Immature natural killer cell (primary cell): ENCODE results near the gene MEGF8. TPM values are rescaled to one million over a fixed set of nuclear protein-coding genes. Genes with fewer than 3 reads are reported as not detected.

Experiments used
- DNase-seq, 3 donors: peaks; one replicate each; pipeline ENCODE4 v3.0.0; 2022; ENCODE audit warnings: mixed read lengths in 1 of 3
- H3K27ac Mint-ChIP-seq, 6 donors: one replicate each; pipeline ENCODE4 v1.8.0; 2020; ENCODE audit warnings: mixed read lengths in 6 of 6, mild to moderate bottlenecking in 5 of 6, inconsistent platforms in 4 of 6, moderate library complexity in 3 of 6
- H3K27me3 Mint-ChIP-seq, 3 donors: one replicate each; pipeline ENCODE4 v1.8.0; 2020 to 2021; ENCODE audit warnings: low read depth in 3 of 3, mild to moderate bottlenecking in 3 of 3, mixed read lengths in 3 of 3, moderate library complexity in 3 of 3, inconsistent platforms in 1 of 3
- H3K36me3 Mint-ChIP-seq, 3 donors: one replicate each; pipeline ENCODE4 v1.8.0; 2020; ENCODE audit warnings: mixed read lengths in 3 of 3, inconsistent platforms in 2 of 3, mild to moderate bottlenecking in 2 of 3
- H3K4me1 Mint-ChIP-seq, 2 donors: one replicate each; pipeline ENCODE4 v1.8.0; 2020; ENCODE audit warnings: inconsistent platforms in 2 of 2, mild to moderate bottlenecking in 2 of 2, mixed read lengths in 2 of 2, moderate library complexity in 1 of 2
- H3K4me3 Mint-ChIP-seq, 5 donors: one replicate each; pipeline ENCODE4 v1.8.0; 2020; ENCODE audit warnings: mild to moderate bottlenecking in 5 of 5, mixed read lengths in 5 of 5, inconsistent platforms in 3 of 5, moderate library complexity in 3 of 5
- H3K9me3 Mint-ChIP-seq, 6 donors: one replicate each; pipeline ENCODE4 v1.8.0; 2020; ENCODE audit warnings: mild to moderate bottlenecking in 6 of 6, mixed read lengths in 6 of 6, inconsistent platforms in 4 of 6, moderate library complexity in 3 of 6
- polyA plus RNA-seq, 3 donors: library from polyadenylated mRNA; unstranded; fragments of 300-500 nt; fragmentation: Illumina TruSeq; gene quantifications; one replicate each; pipeline ENCODE4 v1.2.3, GENCODE V29; 2021

The MEGF8 gene
- polyA plus RNA-seq, 3 donors from 2014 or later: 0.12 to 0.56 TPM; not detected in 1

DNA sequence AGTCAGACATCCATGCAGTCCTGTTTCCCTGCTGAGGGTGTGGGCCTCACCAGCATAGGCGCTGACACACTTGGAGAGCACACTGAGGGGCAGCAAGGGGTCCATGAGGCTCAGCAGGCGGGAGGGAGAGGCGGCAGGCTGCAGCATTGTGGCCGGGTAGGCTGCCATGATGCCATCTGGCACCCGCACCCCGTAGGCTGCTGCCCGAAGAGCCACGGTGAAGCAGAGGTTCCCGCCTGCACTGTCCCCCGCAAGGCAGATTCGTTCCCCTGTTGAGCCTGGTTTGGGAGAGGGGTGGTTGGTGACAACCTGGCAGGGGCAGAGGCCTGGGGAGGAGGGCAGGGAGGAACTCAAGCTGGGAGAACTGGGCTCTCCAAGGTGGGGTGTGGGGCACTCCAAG is 80.7 kb downstream of the MEGF8 start:
- Mint-ChIP-seq H3K27me3 (peaks cover 0 to 2% (median 2%) of the 10 kb centered on the region in 3 donors), H3K36me3 (peaks cover 0 to 4% (median 0%) of the 10 kb centered on the region in 3 donors), H3K4me1 (peaks cover 4 to 10% of the 10 kb centered on the region in 2 donors), H3K4me3 (no peak overlapping the region), H3K27ac (no peak overlapping the region), H3K9me3 (no peaks in the 10 kb centered on the region)
- DNase-seq: no peak

DNA sequence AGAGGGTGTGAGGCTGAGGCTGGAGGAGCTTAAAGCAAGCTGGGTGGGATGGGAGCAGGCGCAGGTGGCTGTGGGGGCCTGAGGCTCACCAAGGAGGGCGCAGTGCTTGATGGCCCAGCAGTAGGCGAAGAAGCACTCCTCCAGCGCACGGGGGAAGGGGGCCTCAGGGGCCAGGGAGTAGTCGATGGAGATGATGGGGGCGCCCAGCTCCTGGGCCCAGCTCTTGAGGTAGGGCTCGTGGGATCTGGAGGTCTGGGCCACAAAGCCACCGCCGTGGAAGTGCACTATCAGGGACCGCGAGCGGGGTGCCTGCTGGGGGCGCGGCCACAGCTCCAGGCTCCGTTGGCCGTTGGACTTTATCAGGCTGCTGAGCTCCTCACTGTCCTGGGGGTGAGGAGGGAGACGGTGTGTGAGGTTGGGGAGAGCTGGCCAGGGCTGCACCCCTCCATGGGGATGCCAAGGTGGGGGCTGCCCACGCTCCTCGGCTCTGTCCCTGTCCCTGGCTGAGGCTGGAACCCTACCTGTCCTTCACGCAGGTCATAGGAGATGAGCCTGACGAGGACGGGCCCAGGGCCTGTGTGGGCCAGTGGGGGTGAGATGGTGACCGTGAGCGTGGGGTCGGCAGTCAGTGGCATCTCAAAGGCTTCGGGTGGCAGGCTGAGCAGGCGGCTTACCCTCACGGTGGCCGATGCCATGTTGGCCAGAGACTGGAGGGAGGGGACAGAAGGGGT is 81.8 kb downstream of the MEGF8 start:
- no peak overlapping the region for H3K27ac Mint-ChIP-seq
- peaks cover 0 to under 1% (median 0%) of the 10 kb centered on the region in 3 donors for H3K27me3 Mint-ChIP-seq
- H3K36me3 Mint-ChIP-seq: peaks cover 0 to 4% (median 0%) of the 10 kb centered on the region in 3 donors
- no peak overlapping the region for H3K4me3 Mint-ChIP-seq
- H3K9me3 Mint-ChIP-seq: no peaks in the 10 kb centered on the region
- peaks cover 0 to 5% of the 10 kb centered on the region in 2 donors for H3K4me1 Mint-ChIP-seq
- DNase-seq: no peak

DNA sequence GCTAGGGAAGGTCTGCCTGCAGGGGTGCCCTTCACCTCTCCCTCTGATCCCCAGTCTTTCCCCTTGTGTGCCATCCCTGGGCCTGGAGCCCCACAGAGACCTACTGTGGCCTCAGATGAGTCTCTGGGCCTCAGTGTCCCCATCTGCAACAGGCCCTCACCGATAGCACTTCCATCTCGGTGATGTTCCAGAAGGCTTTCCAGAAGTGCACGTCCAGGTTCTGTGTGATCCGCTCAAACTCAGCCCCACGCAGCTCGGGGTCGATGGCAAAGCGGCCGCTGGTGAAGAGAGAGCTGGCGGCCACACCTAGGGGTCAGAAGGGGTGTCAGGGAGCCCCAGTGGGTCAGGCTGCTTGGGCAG is 82.4 kb downstream of the MEGF8 start:
- Mint-ChIP-seq H3K27ac (no peak overlapping the region), H3K9me3 (no peaks in the 10 kb centered on the region), H3K27me3 (no peaks in the 10 kb centered on the region), H3K4me1 (peaks cover 0 to 4% of the 10 kb centered on the region in 2 donors), H3K36me3 (peaks cover 0 to 4% (median 0%) of the 10 kb centered on the region in 3 donors), H3K4me3 (no peak overlapping the region)
- DNase-seq: no peak

DNA sequence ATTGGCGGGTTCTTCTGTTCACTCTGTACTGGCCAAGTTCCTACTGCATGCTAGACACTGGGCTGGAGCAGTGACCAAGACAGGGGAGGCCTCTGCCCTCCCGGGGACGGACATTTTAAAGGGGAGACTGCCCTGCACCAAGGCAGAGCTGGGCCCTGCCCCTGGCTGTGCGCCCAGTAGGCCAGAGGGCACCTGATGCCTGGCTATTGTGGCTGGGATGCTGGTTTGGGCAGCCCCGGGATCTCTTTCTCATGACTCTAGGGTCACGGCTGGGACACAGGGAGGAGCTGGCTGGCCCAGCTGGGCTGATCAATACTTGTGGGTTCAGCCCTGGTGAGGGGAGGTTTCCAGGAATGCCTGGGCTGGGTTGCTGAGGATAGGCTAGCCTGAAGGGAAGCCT is 84.0 kb downstream of the MEGF8 start:
- H3K27me3 Mint-ChIP-seq: no peaks in the 10 kb centered on the region
- H3K9me3 Mint-ChIP-seq: no peaks in the 10 kb centered on the region

DNA sequence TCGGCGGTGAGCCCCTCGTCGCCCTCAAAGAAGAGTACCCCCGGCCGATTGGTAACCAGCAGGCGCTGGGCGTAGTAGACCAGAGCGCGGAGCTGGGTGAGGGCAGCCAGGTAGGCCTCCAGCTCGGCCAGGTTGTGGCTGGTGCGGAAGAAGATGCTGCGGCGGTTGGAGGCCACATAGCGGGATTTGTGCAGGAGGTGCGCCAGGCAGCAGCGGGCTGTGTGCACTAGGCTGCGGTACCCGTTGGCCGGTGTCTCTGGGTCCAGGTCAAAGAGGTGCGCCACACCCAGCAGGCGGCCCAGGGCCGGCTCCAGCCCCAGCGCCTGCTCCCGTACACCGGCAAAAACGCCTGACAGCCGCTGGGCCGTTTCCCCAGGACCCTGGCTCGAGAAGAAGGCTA is 84.9 kb downstream of the MEGF8 start:
- peaks cover 0 to 8% of the 10 kb centered on the region in 2 donors for H3K4me1 Mint-ChIP-seq
- no peak for DNase-seq
- H3K27ac Mint-ChIP-seq: no peak overlapping the region
- peaks cover 0 to 7% (median 0%) of the 10 kb centered on the region in 3 donors for H3K36me3 Mint-ChIP-seq
- H3K9me3 Mint-ChIP-seq: no peaks in the 10 kb centered on the region
- H3K4me3 Mint-ChIP-seq: no peak overlapping the region
- no peaks in the 10 kb centered on the region for H3K27me3 Mint-ChIP-seq

More for the DNA sequence above, 84.0 kb downstream of the MEGF8 start:
- no peak overlapping the region for H3K4me3 Mint-ChIP-seq
- no peak for DNase-seq
- H3K36me3 Mint-ChIP-seq: peaks cover 0 to 7% (median 0%) of the 10 kb centered on the region in 3 donors
- peaks cover 0 to 7% of the 10 kb centered on the region in 2 donors for H3K4me1 Mint-ChIP-seq
- peak overlapping the region in 2 of 6 donors; percentile 49 to 61 for H3K27ac Mint-ChIP-seq

DNA sequence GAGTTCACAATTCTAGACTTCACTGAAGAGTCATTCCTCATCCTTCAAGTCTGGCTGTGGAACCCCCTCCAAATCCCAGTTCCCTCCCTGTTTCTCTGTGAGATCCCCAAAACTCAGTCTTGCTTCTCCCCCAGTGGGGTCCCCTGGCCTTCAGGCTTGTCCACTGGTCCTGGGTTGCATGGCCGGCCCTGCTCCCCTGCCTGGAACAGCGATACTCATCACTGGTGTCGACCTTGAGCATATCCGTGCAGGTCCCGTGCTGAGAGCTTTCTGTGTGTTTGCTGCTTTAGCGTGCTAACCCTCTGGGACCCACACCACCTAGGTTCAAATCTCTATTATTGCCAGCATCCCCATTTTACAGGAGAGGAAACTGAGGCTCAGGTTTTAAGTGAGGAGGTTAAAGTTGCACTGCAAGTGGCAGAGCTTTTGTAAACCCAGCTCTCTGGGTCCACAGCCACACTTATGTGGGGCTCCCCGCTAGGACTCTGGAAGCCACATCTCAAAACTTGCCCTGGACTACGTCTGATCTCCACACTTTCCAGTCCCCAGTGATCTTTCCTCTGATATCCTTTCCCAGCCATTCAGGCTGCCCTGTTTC is 86.2 kb downstream of the MEGF8 start:
- H3K9me3 Mint-ChIP-seq: no peaks in the 10 kb centered on the region
- H3K27me3 Mint-ChIP-seq: no peaks in the 10 kb centered on the region
- peaks cover 0 to 7% (median 0%) of the 10 kb centered on the region in 3 donors for H3K36me3 Mint-ChIP-seq
- DNase-seq: no peak
- H3K27ac Mint-ChIP-seq: peak overlapping the region in 2 of 6 donors; percentile 22 to 66
- H3K4me1 Mint-ChIP-seq: peaks cover 0 to 8% of the 10 kb centered on the region in 2 donors
- H3K4me3 Mint-ChIP-seq: no peak overlapping the region

DNA sequence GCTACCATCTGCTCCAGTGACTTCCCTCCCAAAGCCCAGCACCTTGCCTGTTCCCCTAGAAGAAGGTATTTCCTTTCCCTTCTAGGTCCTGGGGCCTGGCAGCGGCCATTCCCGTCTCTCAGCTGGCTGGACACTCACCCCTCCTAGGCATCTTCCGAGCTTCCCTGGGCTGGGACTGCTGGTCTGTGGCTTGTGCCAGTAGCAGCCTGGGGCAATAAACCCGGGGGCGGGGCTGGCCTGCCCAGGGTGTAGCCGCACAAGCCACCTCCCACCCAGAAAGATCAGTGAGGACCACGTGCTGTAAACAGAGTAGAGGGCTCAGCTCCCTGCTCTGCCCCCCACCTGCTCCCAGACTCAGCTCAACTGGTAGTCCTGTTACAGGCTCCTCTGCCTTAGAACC is 86.8 kb downstream of the MEGF8 start:
- Mint-ChIP-seq H3K9me3 (no peaks in the 10 kb centered on the region), H3K27me3 (no peaks in the 10 kb centered on the region), H3K4me1 (peaks cover 0 to 8% of the 10 kb centered on the region in 2 donors), H3K27ac (peak overlapping the region in 1 of 6 donors; percentile 66), H3K36me3 (peaks cover 0 to 7% (median 0%) of the 10 kb centered on the region in 3 donors), H3K4me3 (no peak overlapping the region)
- no peak for DNase-seq

DNA sequence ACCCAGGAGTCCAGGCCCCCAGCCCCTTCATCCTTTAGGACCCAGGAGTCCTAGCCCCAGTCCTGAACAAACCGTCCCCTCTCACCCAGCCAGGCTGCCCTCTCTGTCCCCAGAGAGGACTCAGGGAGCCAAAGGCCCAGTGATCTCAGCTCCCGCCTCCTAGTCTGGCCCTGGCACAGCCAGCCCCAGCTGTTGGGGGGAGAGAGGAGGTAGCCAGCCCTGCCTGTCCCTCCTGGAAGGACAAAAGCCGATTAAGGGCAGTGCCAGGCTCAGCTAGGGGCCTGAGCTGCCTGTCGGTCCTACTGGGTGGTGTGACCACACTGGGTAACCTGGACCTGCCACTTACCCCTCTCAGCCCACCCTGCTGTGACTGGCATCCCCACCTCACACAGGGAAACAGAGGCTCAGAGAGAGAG is 87.2 kb downstream of the MEGF8 start:
- Mint-ChIP-seq H3K9me3 (no peaks in the 10 kb centered on the region), H3K4me1 (peaks cover 0 to 8% of the 10 kb centered on the region in 2 donors), H3K27me3 (no peaks in the 10 kb centered on the region), H3K27ac (no peak overlapping the region), H3K36me3 (peaks cover 0 to 7% (median 0%) of the 10 kb centered on the region in 3 donors), H3K4me3 (no peak overlapping the region)
- DNase-seq: no peak

DNA sequence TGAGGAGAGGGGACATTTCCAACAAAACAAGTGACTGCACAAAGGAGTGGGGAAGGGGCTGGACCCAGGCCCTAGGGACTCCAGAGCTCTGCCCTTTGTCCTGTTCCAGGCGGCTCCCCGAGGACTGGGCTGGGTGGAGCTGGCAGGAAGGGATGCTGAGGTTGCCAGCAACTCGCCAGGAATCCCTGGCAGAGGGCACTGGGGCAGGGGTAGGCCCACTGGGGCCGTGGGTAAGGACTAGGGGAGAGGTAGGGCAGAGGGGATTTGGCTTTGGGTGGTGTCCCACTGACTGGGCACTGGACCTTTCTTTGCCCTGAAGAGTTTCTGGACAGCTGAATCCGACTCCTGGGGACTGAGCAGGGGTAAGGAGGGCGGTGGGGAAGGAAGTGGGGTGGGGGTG is 93.9 kb downstream of the MEGF8 start:
- Mint-ChIP-seq H3K27me3 (peaks cover 0 to 4% (median 2%) of the 10 kb centered on the region in 3 donors), H3K4me1 (peaks cover 33 to 45% of the 10 kb centered on the region in 2 donors), H3K4me3 (no peak overlapping the region), H3K36me3 (no peaks in the 10 kb centered on the region), H3K9me3 (no peaks in the 10 kb centered on the region), H3K27ac (no peak overlapping the region)
- DNase-seq: no peak

DNA sequence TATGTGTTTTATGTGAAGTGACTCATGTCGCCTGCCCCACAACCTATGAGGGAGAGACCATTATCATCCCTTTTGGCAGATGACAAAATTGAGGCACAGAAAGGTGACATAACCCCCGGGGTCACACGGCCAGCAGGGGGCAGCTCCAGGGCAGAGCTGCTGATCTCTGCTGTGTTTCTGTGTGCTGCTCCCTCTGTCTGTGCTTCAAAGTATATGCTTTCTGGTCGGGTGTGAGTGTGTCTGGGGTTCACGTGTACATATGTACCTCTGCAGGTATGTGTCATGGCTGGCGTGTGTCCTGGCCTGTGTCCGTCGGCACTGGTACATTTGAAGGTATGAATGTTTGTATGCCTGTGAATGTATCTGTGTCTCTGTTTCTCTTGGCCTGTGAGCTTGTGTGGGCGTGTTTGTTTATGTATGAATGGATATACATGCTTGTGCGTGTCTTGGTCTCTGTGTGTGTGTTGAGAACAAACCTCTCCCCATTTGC is 94.7 kb downstream of the MEGF8 start:
- Mint-ChIP-seq H3K27ac (no peak overlapping the region), H3K4me3 (peak overlapping the region in 1 of 5 donors; percentile 1), H3K36me3 (no peaks in the 10 kb centered on the region), H3K9me3 (no peaks in the 10 kb centered on the region), H3K4me1 (peaks cover 34 to 45% of the 10 kb centered on the region in 2 donors), H3K27me3 (peaks cover 0 to 4% (median 2%) of the 10 kb centered on the region in 3 donors)
- DNase-seq: peak; percentile 51 to 65 (median 59)

DNA sequence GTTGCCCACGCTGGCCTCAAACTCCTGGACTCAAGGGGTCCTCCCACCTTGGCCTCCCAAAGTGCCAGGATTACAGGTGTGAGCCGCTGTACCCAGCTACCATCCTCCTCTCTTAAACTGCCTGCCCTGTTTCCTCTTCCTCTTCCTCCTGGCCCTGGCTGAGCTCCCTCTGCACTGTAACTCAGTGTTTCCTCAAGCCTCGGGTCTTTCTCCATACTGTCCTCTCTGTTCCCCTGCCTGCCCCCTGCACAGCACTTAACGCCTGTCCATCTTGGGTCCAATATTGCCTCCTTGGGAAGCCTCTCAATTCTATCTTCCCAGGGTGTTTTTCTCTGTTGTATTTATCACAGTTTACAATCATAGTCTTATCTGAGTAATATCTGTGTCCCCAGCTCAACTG is 95.7 kb downstream of the MEGF8 start:
- peaks cover 34 to 45% of the 10 kb centered on the region in 2 donors for H3K4me1 Mint-ChIP-seq
- H3K27me3 Mint-ChIP-seq: peaks cover 0 to 4% (median 2%) of the 10 kb centered on the region in 3 donors
- peak overlapping the region in 2 of 6 donors; percentile 28 to 39 for H3K27ac Mint-ChIP-seq
- DNase-seq: no peak
- no peaks in the 10 kb centered on the region for H3K9me3 Mint-ChIP-seq
- H3K4me3 Mint-ChIP-seq: peak overlapping the region in 2 of 5 donors; percentile 90
- no peaks in the 10 kb centered on the region for H3K36me3 Mint-ChIP-seq

DNA sequence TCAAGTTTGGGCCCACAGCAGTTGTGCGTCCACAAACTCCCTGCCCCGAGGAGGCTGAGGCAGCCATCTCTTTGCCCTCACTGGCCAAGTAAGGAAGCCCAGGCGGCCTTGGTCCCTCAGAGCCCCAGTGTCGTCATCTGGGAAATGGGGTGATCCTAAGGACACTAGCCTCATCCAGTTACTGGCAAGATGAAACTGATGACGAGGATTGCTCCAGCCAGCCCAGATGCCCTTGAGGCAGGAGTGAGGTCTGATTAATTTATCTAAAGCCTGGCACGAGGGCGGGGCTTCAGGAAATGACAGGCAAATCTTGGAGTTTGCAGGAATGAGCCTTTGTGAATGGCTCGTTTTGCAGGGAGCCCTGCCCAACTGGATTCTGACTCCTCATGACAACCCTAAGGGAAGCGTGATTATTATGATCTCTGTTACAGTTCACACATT is 96.2 kb downstream of the MEGF8 start:
- Mint-ChIP-seq H3K9me3 (no peaks in the 10 kb centered on the region), H3K36me3 (no peaks in the 10 kb centered on the region), H3K4me3 (peak overlapping the region in 4 of 5 donors; percentile 90 to 97 (median 94)), H3K27ac (no peak overlapping the region), H3K27me3 (peaks cover 0 to 4% (median 2%) of the 10 kb centered on the region in 3 donors), H3K4me1 (peaks cover 34 to 45% of the 10 kb centered on the region in 2 donors)
- no peak for DNase-seq

DNA sequence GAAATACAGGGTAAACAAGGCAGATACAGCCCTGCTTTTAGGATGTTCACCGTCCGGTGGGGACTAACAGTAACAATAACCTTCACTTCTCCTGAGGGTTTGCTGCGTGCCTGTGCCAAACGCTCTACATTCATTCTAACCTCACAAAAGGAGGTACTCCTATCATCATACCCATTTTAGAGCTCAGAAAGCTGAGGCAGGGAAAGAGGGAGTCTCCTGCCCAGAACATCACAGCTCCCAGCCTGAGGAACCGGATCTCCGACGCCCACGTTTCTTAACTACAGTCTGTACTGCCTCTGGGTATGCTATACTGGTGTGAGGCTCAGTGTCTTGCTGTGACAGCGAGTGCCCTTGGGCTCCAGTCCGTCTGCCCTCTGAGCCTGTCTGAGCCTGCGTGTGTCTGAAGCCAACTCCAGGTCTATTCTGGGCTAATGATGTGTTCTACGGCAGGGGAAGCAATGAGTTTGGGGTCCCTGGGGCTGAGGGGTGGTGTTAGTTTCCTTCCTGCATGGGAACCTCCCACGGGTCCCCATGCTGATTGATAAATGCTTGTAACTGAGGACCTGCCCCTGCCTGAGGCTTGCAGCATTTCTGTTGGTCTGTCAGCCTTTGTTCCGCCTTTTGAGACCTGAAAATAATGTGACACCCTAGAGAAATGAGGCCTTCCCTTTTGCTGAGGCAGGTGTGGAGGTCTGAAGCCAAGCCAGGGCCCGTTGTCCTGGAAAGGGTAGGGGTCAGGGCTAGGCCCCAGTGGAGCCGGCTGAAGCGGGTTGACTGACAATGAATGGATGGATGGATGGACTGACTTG is 96.9 kb downstream of the MEGF8 start:
- H3K36me3 Mint-ChIP-seq: no peaks in the 10 kb centered on the region
- H3K4me1 Mint-ChIP-seq: peaks cover 34 to 45% of the 10 kb centered on the region in 2 donors
- peaks cover 0 to 4% (median 2%) of the 10 kb centered on the region in 3 donors for H3K27me3 Mint-ChIP-seq
- H3K9me3 Mint-ChIP-seq: no peaks in the 10 kb centered on the region
- H3K4me3 Mint-ChIP-seq: peak overlapping the region; percentile 90 to 98 (median 97)
- DNase-seq: no peak
- peak overlapping the region; percentile 80 to 95 (median 86) for H3K27ac Mint-ChIP-seq
